PFSK-1 (cell line): ENCODE results near the gene TMEM129.

Source experiments
- FOXP2 ChIP-seq: optimal IDR thresholded peaks from 2 replicates; pipeline ENCODE3; 2011; ENCODE audit warnings: borderline replicate concordance, control low read depth, inconsistent platforms; ENCODE audit not compliant: insufficient read depth; ENCODE audit errors: extremely low read length, extremely low read depth
- POLR2AphosphoS5 ChIP-seq: IDR thresholded peaks from 2 replicates; pipeline ENCODE4 v1.6.1; 2012; ENCODE audit warnings: low read depth, mild to moderate bottlenecking, control low read depth, low read length, moderate library complexity
- REST ChIP-seq, 2 experiments: IDR thresholded peaks; 2 replicates each; pipeline versions ENCODE4 v1.6.1 to v1.8.0; 2011 to 2012; ENCODE audit warnings: low read depth in 2 of 2, low read length in 2 of 2, control low read depth in 1 of 2, inconsistent platforms in 1 of 2, mild to moderate bottlenecking in 1 of 2, moderate library complexity in 1 of 2; ENCODE audit not compliant: insufficient read depth in 1 of 2
- SIN3A ChIP-seq: IDR thresholded peaks from 2 replicates; pipeline ENCODE4 v1.6.1; 2012; ENCODE audit warnings: mild to moderate bottlenecking, low read length, moderate library complexity, borderline replicate concordance; ENCODE audit not compliant: insufficient read depth
- TAF1 ChIP-seq: IDR thresholded peaks from 2 replicates; pipeline ENCODE4 v1.6.1; 2012; ENCODE audit warnings: low read length, control low read depth, borderline replicate concordance; ENCODE audit not compliant: insufficient read depth

- TF ChIP-seq REST (IDR thresholded peaks at IDR 0.05; ENCODE audit: insufficient read depth in 1 of 2, low read depth in 2 of 2, low read length in 2 of 2) (no peak), POLR2AphosphoS5 (peak; percentile 54), SIN3A (no peak), TAF1 (no peak), FOXP2 (no peak)
Measured at GRCh38 chr4:1684506-1685234, 36.5 kb downstream of the TMEM129 start.
